Activated CD8-positive, alpha-beta memory T cell treated with anti-CD3 and anti-CD28 coated beads for 4 hours (primary cell): ENCODE data around the gene KLHL25.

Experiments
- DNase-seq, 2 donors: peaks; one replicate each; pipeline ENCODE4 v3.0.0-alpha.2; 2020; ENCODE audit warnings: low read depth in 2 of 2

The KLHL25 gene

DNA sequence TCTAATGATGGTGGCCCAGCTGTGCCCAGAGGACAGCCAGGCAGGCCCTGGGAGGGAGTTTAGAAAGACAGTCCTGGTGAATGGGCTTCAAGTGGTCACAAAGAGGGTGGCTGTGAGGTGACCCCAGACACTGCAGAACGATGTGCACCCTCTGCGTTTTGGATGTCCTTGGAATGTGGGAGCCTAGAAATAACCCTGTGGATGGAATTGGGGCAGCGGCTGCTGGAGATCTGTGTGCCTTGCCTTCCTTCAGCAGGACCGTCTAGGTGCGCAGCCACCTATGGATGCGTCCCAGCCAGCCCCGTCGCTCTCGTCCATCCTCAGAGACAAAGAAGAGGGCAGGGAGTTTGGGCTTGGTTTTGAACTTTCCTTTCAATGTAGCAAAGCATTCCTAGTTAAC lies 46.5 kb downstream of the KLHL25 start:
- no peak for DNase-seq

DNA sequence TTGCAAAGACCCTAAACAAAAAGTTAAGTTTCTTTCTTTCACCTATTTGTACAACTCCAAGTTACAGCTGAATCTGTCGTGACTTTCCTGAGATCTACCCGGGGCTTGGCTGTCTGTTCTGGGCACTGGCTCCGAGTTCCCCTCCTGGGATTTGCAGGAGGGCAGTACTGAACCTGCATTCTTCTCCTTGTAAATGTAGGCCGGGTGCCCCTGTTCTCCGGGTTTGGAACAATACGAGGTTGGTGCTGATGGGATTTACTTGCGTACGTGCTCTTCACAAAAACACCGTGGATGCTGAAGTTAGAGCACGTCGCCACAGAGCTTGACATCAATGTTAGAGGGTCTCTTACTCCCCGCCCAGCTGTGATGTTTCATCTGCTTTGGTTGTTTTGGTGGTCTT lies 48.1 kb downstream of the KLHL25 start:
- no peak for DNase-seq

DNA sequence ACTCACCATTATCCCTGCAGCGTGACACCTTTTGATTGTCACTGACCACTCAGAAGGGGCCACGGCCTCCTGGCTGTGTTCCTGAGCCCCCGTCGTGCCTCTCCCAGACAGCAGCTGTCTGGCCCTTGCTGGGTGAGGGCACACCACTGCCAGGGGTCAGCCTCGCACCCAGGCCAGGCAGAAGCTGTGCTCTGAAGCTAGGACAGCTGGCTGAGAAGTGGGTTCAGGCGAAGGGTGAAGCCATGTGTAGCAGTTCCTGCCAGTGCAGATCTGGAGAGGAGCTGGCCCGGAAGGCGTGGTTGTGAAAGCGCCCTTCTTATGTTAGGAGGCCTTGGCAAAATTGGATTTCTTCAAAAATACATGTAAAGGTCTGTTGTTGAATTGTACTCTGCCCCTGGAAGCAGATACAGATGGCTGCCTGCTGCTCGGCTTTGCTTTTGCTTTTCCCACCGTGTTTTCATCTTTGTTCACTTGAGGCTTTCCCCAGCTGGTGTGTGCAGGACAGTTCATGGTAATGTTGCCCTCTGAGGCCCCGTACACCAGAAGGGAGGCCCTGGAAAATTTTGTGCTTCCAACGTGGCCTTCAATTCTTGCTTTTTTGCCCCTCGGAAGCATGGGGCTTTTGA lies 49.1 kb downstream of the KLHL25 start:
- DNase-seq = no peak

DNA sequence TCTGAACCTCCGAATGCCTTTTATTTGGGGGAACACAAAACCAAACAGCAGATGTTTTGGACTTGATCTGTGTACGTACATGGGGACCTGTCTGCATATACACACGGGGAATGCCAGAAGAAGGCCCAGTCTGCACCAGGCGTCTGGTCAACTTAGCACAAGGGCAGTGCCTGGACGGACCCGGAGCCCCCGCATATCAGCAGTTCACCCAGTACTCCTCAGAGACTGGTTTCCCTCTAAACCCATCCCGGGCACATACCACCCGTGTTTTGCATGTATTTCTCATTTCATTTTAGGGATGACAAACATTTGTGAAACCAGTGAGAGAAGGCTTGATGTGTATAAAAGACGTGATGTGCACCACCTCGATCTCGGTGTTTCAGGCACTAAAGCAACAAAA lies 49.7 kb downstream of the KLHL25 start:
- DNase-seq = no peak

DNA sequence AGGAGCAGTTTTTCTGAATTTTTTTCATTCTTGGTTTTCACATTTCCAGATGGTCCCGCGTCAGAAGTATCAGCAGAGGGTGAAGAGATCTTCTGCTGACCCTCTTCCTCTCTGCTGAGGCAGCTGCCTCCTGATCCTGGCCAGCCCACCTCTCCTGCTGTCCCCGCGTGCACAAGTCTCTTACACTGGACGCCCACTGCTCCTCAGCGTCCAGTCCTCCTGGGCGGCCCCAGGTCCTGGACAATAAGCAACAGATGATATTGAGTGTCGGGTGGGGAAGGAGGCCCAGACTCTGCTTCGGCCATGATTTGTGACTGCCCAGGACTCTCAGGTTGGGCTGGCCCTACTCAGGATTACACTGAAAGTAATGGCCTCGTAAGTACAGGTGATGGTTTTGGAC lies 50.1 kb downstream of the KLHL25 start:
- DNase-seq = no peak

DNA sequence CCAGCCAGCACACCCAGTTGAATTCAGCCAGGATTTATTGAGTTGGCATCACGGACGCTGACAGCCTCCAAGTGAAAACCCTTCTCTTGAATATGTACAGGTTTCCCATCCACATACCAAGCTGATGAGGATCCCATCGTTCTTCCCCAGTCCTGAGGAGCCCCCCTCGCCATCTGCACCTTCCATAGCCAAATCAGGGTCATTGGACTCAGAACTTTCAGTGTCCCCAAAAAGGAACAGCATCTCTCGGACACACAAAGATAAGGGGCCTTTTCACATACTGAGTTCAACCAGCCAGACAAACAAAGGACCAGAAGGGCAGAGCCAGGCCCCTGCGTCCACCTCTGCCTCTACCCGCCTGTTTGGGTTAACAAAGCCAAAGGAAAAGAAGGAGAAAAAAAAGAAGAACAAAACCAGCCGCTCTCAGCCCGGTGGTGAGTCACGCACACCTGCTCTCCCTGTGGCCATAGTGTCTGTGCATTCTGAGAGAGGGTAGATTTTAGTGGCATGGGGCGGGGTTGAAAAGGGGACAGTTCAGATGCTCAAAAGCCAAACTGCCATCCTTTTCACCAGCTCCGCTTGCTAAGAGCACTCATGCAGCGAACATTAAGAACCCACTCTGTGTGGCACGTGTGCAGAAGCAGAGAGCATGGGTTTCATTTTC lies 51.2 kb downstream of the KLHL25 start:
- no peak for DNase-seq

DNA sequence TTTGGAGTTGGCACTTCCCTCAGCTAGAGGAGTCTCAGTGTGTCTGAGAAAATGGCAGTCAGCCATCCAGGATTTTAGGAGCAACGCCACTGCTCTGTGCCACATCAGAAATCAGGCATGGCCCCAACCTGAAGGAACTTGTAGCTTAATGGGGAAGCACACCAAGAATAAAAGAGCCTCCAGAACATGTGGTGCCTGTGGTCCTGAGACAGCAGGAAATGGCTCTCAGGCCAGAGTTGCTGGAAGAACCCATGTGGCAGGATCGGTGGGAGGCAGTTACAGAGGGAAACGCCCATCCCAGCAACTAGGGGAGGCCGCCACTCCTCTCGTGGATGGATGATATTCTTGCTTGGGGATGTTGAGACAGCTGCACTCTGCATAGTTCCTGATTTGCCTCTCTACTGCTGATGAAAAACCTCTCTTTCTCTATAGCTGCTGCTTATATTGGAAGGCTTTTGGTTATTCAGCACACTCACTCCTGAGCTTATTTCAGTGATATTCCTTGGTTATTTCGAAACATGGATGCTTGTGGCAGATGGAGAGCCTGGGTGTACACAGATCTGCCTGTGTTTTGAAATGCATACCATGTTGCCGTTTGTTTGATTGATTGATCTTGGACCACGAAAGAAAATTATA lies 52.4 kb downstream of the KLHL25 start:
- DNase-seq = no peak

DNA sequence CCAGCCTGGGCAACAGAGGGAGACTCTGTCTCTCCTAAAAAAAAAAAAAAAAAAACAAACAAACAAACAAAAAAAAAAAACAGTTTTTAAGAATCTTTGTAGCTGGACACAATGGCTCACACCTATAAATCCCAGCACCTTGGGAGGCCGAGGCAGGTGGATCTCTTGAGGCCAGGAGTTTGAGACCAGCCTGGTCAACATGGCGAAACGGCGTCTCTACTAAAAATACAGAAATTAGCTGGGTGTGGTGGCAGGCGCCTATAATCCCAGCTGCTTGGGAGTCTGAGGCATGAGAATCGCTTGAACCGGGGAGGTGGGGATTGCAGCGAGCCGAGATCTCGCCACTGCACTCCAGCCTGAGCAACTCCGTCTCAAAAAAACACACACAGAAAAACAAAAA lies 53.1 kb downstream of the KLHL25 start:
- no peak for DNase-seq

DNA sequence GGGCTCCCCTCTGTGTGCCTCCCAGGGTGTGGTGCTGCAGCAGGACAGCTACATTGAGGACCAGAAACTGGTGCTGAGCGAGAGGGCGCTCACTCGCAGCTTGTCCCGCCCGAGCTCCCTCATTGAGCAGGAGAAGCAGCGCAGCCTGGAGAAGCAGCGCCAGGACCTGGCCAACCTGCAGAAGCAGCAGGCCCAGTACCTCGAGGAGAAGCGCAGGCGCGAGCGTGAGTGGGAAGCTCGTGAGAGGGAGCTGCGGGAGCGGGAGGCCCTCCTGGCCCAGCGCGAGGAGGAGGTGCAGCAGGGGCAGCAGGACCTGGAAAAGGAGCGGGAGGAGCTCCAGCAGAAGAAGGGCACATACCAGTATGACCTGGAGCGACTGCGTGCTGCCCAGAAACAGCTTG lies 53.7 kb downstream of the KLHL25 start:
- DNase-seq = no peak

DNA sequence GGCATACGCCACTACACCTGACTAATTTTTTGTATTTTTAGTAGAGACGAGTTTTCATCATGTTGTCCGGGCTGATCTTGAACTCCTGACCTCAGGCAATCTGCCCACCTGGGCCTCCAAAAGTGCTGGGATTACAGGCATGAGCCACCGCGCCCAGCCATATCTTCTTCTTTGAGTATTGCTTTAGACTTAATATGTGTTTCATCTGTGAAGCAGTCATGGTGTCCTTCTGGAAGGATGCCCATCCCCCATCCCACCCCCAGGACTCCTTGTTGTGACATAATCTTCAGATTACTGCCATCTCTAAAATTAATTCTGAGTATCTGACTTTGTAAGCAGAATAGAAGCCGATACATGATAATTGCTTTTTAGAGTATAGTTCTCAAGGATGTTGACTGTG lies 57.7 kb downstream of the KLHL25 start:
- no peak for DNase-seq

DNA sequence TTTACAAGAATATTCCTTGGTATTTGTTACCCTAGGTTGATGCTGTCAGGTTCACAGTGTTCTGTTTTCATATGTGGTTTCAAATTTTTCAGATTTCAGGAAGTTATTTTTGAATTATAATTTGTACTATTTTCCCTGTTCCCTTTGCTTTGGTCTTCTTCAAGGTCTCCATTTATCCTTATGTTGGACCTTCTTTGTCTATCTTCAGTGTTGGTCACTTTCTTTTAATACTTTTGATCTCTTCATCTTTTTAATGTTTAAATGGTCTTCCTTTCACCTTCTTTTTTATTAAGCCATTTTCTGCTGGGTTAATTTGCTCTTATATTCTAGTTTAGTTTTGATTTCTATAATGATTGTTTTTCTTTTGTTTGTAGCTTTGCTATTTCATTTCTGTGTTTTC lies 61.3 kb downstream of the KLHL25 start:
- no peak for DNase-seq

DNA sequence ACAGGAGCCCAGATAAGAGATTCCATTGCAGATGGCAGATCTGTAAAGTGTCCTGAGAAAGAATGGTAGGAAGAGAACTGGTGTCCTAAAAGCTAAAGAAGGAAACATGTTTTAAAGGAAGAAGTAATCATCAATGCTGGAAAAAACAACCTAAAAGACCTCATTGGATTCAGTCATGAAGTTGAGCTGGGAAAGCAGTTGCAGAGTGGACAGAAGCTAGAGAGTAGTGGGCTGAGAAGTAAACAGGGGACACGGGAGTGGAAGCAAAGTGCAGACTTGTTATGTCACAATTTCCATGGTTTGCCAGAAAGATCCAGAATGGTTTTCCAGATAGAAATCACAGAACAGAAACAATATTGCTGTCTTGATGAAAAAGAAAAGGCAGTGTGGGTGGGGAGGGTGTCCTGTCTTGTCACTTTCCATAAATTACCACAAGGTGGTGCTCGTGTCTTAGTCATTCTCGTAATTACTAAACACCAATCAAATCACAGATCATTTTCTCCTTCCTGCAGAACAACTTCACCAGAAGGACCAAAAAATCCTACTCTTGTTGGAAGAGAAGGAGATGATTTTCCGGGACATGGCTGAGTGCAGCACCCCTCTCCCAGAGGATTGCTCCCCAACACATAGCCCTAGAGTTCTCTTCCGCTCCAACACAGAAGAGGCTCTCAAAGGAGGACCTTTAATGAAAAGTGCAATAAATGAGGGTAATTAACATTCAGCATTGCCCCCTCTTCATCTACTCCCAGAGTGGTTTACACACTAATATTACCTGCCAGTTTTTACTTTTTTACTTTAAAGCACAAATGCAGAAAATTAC lies 64.5 kb downstream of the KLHL25 start:
- DNase-seq = no peak

DNA sequence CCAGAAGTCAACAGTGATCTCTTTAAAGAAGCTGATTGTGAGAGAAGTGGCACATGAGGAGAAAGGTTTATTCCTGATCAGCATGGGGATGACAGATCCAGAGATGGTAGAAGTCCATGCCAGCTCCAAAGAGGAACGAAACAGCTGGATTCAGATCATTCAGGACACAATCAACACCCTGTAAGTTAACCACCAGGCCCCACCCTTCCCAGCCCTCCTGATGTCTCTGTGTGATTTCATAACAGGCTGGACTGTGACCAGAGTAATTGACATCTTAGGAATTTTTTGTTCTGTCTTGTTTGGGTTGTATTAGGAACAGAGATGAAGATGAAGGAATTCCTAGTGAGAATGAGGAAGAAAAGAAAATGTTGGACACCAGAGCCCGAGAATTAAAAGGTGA lies 67.7 kb downstream of the KLHL25 start:
- DNase-seq = no peak

DNA sequence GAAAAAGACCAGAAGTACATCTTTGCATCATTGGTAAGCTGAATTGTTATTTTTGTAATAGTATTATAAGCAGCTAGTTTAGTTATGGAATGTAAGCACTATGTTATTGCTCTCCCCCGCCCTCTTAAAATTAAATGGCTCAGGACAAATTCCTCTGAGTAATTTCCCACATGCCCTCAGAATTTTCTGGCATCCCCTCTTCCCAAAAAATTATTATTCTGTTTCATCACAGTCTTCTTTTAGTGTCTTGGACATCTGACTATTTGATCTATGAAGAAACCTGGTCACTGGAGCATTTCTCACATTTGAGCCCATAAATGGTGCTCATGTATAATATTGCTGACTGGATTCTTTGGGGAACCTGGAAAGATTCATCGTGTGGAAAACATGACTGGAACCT lies 68.3 kb downstream of the KLHL25 start:
- no peak for DNase-seq

DNA sequence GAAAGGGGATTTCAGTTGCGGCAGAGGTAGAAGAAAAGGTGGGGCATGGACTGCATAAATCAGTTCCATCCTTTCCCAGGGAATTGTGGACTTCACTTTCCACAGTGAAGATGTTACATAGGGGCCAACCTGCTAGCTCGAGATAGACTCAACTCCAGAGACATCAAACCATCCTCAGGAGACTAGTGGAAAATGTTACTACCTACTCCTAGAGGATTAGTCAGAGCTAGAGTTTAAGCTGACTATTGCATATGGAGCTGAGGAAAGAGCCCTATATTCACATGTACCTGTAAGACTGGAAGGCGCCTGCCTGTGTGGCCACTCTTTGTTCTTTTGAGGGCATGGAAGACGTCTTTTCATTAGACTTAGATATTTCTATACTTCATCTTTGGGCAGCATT lies 69.2 kb downstream of the KLHL25 start:
- DNase-seq = no peak

DNA sequence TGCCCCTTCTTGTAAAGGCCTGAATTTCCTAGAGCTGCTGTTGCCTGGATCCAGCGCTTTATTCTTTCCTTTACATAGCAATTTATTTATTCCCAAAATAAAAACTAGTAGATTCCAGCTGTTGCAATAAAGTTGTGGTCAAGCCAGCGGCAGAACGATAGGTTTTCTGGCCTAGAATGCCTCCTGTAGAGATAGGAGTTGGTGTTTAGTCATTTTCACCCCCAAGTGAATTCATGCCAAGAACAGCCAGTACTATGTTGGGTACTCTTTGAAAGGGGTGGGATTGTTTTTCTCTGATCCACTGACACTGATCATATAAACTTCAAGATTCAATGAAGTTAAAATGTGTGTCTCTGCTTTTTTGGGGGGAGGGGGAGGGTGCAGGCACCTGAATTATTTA lies 69.7 kb downstream of the KLHL25 start:
- DNase-seq = no peak

DNA sequence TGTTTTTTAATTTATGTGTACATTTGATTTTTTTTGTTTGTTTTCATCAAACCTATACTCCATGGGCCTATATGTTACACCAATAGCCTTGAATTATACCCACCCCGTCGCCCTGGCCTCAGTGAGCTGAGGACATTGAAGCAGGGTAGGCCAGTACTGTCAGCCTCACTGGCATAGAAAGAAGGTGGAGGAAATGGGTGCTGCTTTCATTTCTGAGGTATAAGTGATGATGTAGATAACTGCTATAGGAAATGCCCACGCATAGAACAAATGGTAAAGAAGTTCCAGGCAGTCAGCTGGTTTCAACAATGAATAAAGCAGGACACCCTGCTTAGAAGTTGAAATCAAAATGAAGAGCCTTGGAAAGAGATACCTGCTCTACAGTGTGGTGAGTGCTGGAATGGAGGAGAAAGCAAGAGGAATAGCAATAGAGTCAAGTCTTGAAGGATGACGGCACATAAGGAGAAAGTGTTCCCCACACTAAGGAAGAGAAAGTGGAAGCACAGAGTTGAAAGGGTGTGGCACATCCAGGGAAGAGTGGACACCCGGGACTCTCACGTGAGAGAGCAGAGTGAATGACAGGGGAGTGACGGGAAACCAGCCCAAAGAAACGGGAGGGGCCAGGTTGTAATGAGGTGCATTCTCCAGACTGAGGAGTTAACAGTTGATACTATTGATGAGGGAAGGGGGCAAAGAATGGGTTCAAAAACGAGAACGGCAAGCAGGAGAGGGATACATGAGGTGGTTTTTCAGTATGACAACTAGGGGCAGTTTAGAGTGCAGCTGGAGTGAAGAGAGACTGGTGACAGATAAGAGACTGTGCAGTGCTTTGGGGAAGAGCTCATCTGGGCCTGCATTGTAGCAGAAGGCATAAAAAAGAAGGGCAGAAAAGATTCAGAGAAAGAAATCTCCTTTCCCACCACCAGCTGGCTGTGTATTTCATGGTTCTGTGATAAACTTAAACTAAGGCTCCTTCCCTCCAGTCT lies 70.5 kb downstream of the KLHL25 start:
- no peak for DNase-seq

DNA sequence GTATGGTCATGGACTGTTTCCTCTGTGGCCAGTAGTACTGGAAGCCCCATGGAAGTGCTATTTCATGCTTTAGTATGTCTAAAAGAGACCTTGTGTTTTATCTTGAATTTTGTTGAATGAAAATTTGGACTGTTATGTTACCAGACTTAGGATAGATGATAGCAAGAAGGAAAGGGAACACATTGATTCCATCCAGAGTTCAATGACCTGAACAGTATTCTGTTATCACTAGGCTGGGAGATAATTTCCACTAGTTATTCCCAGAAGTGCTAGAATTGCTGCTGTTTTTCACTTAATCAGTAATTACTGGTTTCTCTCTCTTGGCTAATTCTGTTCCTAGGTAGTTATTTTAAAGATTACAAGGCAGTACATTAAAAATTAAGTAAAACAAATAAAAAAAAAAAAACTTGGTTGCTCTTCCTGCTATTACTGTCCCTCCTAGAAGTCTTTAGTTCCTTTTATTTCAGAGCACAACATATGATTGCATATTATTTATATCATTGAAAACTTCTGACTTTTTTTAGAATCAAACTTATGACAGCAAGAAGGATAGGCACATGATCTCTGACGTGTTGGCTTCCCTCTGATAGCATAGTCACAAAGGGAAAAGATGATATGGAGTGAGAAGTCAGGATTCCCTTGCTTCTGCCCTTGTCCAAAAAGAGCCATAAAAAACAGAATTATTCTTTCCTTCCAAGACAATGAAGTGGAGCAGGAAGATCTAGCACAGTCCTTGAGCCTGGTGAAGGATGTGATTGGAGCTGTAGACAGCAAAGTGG lies 72.2 kb downstream of the KLHL25 start:
- no peak for DNase-seq

DNA sequence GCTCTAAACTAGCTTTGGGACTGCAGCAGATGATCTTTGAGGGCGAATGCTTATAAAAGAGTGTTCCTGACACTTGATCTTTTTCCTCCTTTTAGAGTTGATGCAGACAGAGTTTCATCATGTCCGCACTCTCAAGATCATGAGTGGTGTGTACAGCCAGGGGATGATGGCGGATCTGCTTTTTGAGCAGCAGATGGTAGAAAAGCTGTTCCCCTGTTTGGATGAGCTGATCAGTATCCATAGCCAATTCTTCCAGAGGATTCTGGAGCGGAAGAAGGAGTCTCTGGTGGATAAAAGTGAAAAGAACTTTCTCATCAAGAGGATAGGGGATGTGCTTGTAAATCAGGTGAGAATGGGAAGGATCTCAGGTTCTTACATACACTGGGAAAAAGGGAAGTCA lies 75.7 kb downstream of the KLHL25 start:
- no peak for DNase-seq

DNA sequence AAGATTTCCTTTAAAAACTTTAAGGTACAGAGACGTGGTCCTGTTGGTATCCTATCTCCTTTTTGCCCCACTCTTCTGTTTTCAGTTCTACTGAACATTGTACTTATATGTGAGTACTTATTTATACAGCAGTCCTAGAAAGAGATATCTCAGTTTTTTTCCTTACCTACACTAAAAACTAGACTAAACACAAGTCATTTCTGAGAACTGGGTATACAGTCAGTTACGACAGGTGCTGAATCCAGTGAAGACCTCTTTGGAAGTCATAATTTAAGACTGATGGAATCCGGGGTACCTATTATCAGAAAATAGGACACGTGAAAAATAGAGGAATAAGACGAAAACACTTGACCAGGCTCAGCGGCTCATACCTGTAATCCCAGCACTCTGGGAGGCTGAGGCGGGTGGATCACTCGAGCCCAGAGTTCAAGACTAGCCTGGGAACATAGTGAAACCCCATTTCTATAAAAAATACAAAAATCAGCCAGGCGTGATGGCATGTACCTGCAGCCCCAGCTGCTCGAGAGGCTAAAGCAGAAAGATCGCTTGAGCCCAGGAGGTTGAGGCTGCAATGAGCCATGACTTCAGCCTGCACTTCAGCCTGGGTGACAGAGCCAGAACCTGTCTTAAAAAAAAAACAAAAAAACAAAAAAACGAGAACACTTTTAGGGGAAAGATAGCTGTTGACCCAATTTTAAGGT lies 76.3 kb downstream of the KLHL25 start:
- DNase-seq = no peak
